Eye (tissue), 1 donor: ENCODE results near the gene WTIP.

Experiments
- DNase-seq: peaks from one replicate; pipeline ENCODE4 v3.0.0-alpha.2; 2015

Gene WTIP

DNA sequence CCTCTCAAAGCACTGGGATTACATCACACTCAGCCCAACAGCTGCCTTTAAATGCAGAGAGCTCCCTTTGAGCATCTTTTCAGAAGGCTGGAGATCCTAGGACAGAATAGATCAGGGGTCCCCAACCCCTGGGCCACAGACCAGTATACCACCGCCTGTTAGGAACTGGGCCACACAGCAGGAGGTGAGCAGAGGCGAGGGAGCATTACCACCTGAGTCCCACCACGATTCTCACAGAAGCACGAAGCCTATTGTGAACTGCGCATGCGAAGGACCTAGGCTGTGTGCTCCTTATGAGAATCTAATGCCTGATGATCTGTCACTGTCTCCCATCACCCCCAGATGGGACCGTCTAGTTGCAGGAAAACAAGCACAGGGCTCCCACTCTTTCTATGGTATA lies 2.2 kb upstream of the WTIP start:
- DNase-seq, result no peak

- no peak for DNase-seq
These were observed 1.1 kb upstream of the WTIP start for GRCh38 chr19:34480491-34480890.

- no peak for DNase-seq
These were observed 362 bp downstream of the WTIP start for GRCh38 chr19:34481861-34482379.

DNA sequence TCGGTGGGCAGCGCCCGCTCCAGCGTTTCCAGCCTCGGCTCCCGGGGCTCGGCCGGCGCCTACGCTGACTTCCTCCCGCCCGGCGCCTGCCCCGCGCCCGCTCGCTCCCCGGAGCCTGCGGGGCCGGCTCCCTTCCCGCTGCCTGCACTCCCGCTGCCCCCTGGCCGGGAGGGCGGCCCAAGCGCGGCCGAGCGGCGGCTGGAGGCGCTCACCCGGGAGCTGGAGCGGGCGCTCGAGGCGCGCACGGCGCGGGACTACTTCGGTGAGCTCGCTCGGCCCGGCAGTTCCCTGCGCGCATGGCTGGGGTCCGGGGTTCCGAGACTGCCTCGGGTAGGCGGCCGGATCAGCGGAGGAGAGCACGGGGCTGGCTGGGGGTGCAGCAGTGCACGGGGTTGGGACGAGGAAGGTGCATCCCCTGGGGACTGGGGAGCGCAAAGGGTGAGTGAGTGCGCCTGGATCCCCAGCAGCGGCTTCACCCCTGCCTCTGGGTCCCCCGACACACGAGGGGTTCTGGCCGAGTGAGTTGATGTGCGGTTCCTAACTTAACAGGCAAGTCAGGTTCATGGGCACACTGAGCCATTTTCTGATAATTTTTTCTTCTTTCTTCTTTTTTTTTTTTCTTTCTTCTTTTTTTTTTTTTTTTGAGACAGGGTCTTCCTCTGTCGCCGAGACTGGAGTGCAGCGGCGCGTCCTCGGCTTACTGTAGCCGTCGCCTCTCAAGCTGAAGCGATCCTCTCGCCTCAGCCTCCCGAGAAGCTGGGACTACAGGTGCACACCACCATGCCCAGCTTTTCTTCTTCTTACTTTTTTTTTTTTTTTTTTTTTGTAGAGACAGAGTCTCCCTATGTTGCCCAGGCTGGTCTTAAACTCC lies 1.1 kb downstream of the WTIP start:
- peak; percentile 70 for DNase-seq

DNA sequence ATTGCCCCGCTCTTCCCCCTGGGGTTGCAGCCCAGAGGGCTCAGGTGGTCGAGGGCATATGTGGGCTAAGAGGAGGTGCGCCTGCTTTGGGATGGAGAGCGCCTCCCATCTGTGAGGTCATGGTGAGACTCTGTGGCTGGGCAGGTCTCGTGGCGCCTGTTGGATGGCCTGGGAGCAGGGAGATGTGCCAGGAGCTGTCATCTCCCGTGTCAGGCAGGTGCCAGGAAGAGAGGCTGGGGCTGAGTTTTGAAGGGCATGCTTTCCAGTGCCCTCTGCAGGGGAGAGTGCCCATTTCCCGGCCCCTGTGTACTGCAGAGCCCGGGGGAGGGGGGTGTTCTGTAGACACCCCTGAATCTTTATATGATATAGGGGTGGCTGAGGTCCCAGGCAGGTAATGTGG lies 2.8 kb downstream of the WTIP start:
- DNase-seq, result no peak

DNA sequence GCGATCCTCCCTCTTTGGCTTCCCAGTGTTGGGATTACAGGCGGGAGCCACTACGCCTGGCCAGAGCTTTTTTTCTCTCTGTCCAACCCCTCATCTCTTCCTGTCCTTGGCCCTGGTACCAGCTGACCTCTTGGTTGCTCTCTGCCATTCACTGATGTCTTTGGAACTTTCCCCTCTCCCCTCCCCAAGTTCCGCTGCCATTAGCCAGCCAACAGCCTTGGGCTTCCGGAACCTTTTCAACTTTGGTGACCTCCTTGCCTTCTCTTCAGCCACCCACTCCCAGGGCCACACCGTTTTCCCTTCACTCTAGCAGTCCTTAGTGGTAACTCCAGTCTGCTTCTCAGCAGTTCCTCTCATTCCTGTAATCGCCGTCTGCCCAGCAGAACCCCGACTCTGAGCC lies 4.3 kb downstream of the WTIP start:
- DNase-seq, result no peak

DNA sequence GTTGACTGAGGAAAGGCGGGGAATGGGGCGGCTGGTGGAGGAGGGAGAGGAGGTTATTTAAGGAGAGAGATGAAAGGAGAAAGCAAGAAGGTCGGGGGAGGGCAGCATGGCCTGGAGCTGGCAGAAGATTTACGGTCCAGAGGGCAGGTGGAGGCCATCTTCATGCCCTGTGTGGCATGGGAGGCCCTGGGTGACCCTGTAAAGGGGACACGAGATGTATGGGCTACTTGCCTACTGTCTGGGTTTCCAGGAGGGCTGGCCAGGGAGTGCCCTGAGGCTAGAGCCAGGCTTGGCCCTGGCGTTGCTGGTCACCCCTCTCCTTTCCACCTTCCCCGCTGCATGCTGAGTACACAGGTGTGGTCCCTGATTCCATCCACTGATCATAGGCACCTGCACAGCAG lies 6.1 kb downstream of the WTIP start:
- no peak for DNase-seq

DNA sequence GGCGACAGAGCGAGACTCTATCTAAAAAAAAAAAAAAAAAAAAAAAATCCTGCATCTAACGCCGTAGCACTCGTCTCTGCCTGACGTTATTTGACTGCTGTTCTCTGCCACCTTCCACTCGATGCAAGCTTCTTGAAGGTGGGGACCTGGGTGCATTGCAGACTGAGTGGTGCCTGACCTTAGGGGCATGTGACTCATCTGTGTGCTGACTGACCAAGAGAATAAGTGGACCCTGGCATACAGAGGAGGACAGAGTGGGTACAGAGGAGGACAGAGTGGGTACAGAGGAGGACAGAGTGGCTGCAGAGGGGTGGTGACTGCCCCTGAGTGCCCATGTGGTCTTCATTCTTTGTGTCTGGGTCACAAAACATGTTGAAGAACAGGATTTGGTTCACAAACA lies 7.6 kb downstream of the WTIP start:
- no peak for DNase-seq

DNA sequence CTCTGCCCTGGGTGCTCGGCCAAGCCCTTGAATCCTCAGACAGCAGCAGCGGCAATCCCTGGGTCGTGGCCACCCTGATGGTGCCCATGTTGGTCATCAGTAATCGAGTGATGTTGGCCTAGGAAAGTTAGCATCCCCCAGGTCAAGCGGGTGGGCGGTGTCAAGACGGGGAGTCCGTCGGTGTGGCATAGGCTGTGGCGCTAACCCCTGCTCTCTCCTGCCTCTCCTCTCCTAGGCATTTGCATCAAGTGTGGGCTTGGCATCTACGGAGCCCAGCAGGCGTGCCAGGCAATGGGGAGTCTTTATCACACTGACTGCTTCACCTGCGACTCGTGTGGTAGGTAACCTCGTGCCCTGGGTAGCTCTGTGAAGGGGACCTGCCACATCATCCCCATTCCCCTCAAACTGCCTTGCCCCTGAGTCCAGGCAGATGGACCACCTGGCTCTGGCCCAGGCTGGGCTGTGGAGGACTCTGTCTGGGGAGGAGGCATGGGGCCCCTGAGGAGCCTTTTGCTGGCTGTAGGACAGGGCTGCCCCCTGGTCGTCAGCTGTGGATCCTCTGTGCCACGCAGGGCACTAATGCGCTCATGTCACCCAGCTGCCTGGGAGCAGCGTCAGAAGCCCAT lies 8.7 kb downstream of the WTIP start:
- DNase-seq, result no peak

- no peak for DNase-seq
These were observed 11.6 kb downstream of the WTIP start for GRCh38 chr19:34493038-34493648.

DNA sequence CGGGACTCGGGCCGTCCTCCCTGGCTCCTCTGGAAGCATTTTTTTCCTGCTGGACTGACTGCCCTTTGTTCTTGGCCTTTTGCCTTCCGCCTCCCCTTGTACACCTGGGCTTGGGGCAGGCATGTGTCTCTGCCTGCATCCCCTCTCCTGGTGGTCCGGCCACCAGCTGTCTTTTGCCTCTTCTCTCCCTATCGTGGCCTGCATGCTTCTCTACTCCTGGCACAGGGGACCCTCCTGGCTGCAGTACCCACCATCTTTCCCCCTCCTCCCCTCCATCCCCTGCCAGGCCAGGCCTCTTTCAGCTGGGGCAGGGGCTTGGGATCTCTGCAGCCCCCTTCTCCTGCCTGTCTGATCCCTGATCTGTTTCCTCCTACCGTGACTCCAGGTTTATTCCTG lies 12.1 kb downstream of the WTIP start:
- DNase-seq, result no peak

DNA sequence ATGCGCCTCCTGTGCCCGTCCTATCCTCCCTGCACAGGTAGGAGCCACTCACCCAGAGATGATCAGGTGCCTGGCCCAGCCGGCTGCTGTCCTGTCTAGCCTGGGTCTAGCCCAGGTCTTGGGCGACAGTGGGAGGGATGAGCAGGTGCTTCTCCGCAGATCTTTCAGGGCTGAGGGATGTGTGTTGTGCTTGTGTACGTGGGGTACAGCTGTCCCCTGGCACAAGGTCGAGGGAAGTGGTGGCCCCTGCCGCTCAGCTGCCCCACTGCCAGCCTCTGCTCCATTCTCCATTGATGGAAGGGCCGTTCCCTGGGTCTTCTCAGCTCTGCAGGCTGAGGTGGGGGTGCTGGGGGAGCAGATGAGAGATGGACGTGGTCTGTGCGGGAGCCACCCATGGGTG lies 13.0 kb downstream of the WTIP start:
- DNase-seq, result no peak

GRCh38 chr19:34495416-34495815 lies 13.9 kb downstream of the WTIP start:
- DNase-seq, result no peak

DNA sequence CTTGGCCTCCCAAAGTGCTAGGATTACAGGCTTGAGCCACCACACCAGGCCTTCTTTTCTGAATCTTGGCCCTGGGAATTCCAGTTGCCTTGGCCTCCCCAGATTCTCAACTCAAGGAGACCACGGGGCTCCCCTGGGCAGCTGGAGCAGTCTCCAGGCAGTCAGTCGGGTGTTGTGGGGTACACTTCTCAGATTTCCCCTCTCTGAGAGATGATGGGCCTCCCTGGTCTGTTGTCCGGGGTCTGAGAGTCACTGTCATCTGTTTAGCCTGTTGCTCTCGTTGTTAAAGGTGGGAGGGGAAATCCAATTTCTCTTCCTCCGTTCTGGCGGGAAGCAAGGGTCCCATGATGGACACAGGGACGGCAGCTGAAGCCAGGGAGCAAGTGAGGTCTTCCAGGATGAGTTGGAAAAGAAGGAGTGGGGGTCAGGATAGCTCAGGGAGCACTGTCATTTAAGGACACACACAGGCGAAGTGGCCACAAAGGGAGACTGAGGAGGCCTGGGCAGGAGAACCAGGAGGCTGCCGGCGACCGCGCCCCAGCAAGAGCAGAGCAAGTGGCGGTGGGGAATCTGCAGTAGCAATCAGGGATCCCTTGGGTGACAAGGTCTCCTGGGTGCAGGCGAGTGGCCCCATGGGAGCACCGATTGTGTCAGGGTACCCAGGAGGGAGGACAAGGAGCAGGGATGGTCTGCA lies 15.7 kb downstream of the WTIP start:
- DNase-seq, result no peak

DNA sequence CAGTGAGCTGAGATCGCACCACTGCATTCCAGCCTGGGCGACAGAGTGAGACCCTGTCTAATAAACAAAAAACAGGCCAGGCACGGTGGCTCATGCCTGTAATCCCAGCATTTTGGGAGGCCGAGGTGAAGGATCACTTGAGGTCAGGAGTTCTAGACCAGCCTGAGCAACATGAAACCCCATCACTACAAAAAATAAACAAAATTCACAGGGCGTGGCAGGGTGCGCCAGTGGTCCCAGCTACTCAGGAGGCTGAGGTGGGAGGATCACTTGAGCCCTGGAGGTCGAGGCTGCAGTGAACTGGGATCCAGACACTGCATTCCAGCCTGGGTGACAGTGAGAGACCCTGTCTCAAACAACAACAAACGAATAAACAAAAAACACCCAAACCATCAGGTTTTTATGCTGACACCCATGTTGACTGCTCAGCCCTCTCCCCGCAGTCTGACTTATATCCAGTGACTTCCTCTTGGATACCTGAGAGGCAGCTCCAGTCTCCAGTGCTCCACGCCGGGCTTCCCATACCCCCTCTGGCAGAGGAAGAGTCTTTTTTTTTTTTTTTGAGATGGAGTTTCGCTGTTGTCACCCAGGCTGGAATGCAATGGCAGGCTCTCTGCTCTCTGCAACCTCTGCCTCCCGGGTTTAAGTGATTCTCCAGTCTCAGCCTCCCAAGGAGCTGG lies 17.7 kb downstream of the WTIP start:
- DNase-seq, result no peak

DNA sequence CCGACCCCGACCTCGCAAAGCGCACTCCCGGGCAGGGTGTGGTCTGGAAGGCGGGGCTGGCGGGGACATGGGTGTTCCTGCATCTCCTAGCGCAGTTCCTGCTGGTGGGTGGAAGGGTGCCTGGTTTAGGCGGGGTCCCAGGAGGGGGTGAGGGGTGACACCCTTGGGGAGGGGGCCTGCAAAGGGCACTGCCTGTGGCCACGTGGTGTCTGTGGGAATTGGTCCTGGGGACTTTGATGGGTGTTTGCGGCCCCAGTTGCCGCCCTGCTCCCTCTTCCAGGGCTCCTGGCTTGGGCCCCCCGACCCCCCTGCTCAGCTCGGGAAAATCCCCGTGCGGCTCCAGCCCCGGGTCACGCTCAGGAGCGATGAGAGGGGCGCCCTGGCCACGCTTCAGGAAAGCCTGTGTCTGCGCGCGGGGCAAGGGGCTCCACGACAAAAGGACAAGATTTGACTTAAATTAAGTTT lies 19.1 kb downstream of the WTIP start:
- DNase-seq, result no peak

DNA sequence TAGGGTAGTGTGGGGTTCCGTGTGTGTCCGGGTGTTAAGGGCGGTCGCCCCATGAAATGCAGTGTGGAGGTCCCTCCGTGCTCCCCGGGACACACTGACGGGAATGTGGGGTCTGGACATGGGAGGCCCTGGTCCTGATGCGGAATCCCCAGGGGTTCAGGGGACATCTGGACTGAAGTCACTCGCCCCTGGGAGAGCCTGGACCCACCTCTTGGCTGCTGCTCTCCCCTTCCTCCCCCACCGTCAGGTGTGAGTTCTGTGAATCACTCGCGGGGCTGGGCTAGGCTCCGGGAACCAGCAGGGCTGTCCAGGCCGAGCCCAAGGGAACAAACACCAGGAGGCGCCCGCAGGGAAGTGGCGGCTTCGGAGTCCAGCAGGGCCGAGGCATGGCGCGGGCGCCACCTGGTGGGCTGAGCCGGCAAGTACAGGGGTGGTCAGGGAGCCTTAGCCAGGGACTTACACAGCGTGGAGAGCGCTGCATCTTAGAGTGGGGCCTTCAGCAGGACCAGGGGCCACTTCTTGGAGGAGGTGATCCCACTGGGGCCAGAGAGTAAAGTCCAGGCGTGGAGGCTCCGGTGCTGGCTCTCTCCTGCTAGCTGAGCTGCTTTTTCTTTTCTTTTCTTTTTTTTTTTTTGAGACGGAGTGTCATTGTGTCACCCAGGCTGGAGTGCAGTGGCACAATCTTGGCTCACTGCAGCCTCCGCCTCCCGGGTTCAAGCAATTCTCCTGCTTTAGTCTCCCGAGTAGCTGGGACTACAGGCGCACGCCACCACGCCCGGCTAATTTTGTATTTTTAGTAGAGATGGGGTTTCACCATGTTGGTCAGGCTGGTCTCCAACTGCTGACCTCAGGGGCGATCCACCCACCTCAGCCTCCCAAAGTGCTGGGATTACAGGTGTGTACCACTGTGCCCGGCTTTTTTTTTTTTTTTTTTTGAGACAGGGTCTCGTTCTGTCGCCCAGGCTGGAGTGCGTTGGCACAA lies 20.1 kb downstream of the WTIP start:
- peak; percentile 96 for DNase-seq

GRCh38 chr19:34502582-34503411 lies 21.2 kb downstream of the WTIP start:
- DNase-seq, result no peak

- DNase-seq, result no peak
These were observed 22.1 kb downstream of the WTIP start for GRCh38 chr19:34503531-34504272.
